AG04450 (cell line): Measurements from ENCODE around the gene WWOX. TPM values are rescaled to one million over a fixed set of nuclear protein-coding genes. Genes with fewer than 3 reads are reported as not detected.

Experiments used
- CTCF ChIA-PET: fragments of 300-600, 350-600 bp; formaldehyde crosslinking; extraction: SDS; loops from one replicate; lab custom pipeline; 2022; ENCODE audit warnings: antibody characterized with exemption, inconsistent platforms; lab: Charles Lee
- POLR2A ChIA-PET: fragments of 350-600 bp; formaldehyde crosslinking; extraction: SDS; loops from one replicate; lab custom pipeline; 2021; ENCODE audit warnings: antibody characterized with exemption, inconsistent platforms; lab: Yijun Ruan, JAX
- DNase-seq: peaks from one replicate; pipeline ENCODE4 v3.0.0-alpha.2; 2011; ENCODE audit warnings: low read depth, low spot score
- H3K27ac ChIP-seq: one replicate; pipeline ENCODE4 v1.5.1; 2012; ENCODE audit warnings: low read depth, low read length, control low read depth
- H3K27me3 ChIP-seq: one replicate; pipeline ENCODE4 v1.6.0; 2012; ENCODE audit warnings: low read length; ENCODE audit not compliant: control insufficient read depth, insufficient read depth
- H3K4me3 ChIP-seq: 2 replicates; pipeline ENCODE4 v1.5.1; 2011; ENCODE audit warnings: mild to moderate bottlenecking, low read depth, low read length, control low read depth
- H3K9me3 ChIP-seq: 2 replicates; pipeline ENCODE4 v1.5.1; 2012; ENCODE audit warnings: low read length; ENCODE audit not compliant: control insufficient read depth, insufficient read depth
- CTCF ChIP-seq: IDR thresholded peaks from 2 replicates; pipeline ENCODE4 v1.5.1; 2011; ENCODE audit warnings: low read depth, low read length, control low read depth, inconsistent platforms
- polyA plus RNA-seq: library from polyadenylated mRNA; depleted of rRNA; stranded (reverse); fragments of >200 nt; gene quantifications from 2 replicates; pipeline ENCODE4 v1.2.3, GENCODE V29; 2011

Gene WWOX
- polyA plus RNA-seq, 1 experiment: 2.1 TPM

GRCh38 chr16:78399384-78399783 is 299.9 kb downstream of the WWOX start:
- Histone ChIP-seq H3K4me3 (no peak overlapping the region), H3K27me3 (no peaks in the 10 kb centered on the region), H3K27ac (no peak overlapping the region), H3K9me3 (peaks cover 30% of the 10 kb centered on the region; the same call in 1 of the 2 replicates)
- no peak for DNase-seq
- ChIA-PET POLR2A (no interaction called here), CTCF (no interaction called here)
- TF ChIP-seq CTCF: no peak

DNA sequence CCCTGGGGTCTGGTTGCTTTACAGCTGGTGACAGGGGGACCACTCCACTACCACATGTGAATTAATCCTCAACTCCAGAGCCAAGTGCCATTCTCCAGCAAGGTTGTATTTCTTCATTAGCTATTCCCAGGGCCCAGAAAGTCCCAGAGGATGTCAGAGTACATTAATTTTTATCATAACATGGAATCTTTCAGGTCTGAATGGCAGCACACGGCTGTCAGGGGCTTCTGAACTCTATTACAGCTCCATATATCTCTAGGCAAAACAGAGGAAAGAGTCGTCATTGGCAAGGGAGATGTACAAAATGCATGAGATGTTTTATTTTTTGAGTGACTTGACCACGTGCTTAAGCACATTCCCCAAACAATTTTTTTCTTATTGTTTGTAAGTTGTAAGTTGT is 303.4 kb downstream of the WWOX start:
- ChIA-PET CTCF (no interaction called here), POLR2A (no interaction called here)
- TF ChIP-seq CTCF: no peak

DNA sequence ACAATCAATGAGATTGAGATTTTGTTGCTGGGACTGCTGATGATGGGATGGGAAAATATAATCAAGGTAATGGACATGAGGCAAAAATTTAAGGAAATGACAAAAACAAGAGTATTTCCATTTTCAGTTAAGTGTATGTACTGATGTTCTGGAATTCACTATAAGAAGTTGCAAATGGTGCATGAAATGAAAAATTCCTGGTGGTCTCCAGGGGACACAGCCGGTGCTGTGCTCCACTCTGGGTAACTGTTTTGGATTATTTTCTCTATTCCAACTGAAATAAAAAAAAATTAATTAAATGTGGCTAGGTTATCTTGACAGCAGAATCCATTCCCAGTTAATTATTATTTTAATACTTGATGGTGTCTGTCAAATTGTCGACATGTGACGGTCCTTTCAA is 305.6 kb downstream of the WWOX start:
- H3K27ac ChIP-seq: no peak overlapping the region
- CTCF ChIA-PET: no interaction called here
- no peak for TF ChIP-seq CTCF
- H3K4me3 ChIP-seq: no peak overlapping the region
- POLR2A ChIA-PET: no interaction called here
- DNase-seq: no peak
- peaks cover 34% of the 10 kb centered on the region; the same call in 1 of the 2 replicates for H3K9me3 ChIP-seq
- H3K27me3 ChIP-seq: no peaks in the 10 kb centered on the region

More for the DNA sequence above, 303.4 kb downstream of the WWOX start:
- peaks cover 30% of the 10 kb centered on the region; the same call in 1 of the 2 replicates for H3K9me3 ChIP-seq
- H3K4me3 ChIP-seq: no peak overlapping the region
- no peak for DNase-seq
- H3K27ac ChIP-seq: no peak overlapping the region
- no peaks in the 10 kb centered on the region for H3K27me3 ChIP-seq

GRCh38 chr16:78405833-78406232 is 306.4 kb downstream of the WWOX start:
- POLR2A ChIA-PET: no interaction called here
- CTCF ChIA-PET: no interaction called here
- Histone ChIP-seq H3K27me3 (no peaks in the 10 kb centered on the region), H3K27ac (no peak overlapping the region), H3K4me3 (no peak overlapping the region), H3K9me3 (peaks cover 35% of the 10 kb centered on the region; the same call in 1 of the 2 replicates)
- DNase-seq: no peak
- TF ChIP-seq CTCF: no peak

DNA sequence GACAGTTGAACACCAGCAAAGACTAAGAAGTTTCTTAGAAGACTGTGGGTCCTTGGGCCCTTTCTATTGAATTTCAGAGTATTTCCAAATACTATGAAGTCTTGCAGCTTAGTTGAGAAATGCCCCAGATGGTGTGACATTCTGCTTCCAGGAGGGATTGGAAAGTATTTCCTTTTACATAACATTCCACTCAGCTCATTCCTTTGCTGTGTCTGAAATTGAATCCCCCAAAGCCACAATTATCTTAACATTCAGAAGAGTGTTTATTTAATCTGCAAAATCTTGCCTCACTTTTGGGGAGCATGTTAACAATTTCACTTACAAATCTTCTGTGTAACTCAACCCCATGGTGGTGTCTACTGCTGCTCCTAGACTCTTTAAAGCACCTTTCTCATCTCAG is 307.7 kb downstream of the WWOX start:
- H3K9me3 ChIP-seq: peaks cover 39% of the 10 kb centered on the region; the same call in 1 of the 2 replicates
- ChIA-PET CTCF (no interaction called here), POLR2A (no interaction called here)
- no peak for TF ChIP-seq CTCF
- H3K4me3 ChIP-seq: no peak overlapping the region
- no peak overlapping the region for H3K27ac ChIP-seq
- no peak for DNase-seq
- H3K27me3 ChIP-seq: no peaks in the 10 kb centered on the region
